ENCODE results near the gene ITPR1.

GRCh38 chr3:4570840-4571621, 77.9 kb downstream of the ITPR1 start:
- TF ChIP-seq CTCF (IDR thresholded peaks at IDR 0.05 in 2 of 3, conservative IDR thresholded peaks at IDR 0.05 in 1 of 3; ENCODE audit: control insufficient read depth in 2 of 3, extremely low read depth in 1 of 3, insufficient read depth in 1 of 3, low read depth in 3 of 3, low read length in 3 of 3) = no peak
- no peak for TF ChIP-seq POLR2A (IDR thresholded peaks at IDR 0.05; ENCODE audit: low read depth, low read length)

Data from GM12878 (cell line).